Fibroblast of lung (primary cell): ENCODE measurements around the gene KMT2C. TPM values are rescaled to one million over a fixed set of nuclear protein-coding genes. Genes with fewer than 3 reads are reported as not detected.
"Not testable (repeated sequence)": the region's sequence is repeated elsewhere in the genome, so short reads cannot be mapped to it uniquely, and the experiment has no call there.

Experiments
- DNase-seq, 2 donors: peaks; one replicate each; pipeline versions ENCODE4 v3.0.0 to v3.0.0-alpha.2; 2010; ENCODE audit warnings: low read depth in 2 of 2
- H2AFZ ChIP-seq: 2 replicates; pipeline ENCODE4 v1.5.1; 2012; ENCODE audit warnings: low read length, control low read depth, inconsistent platforms
- H3K27ac ChIP-seq: 2 replicates; pipeline ENCODE4 v1.5.1; 2011; ENCODE audit warnings: low read length, control low read depth; ENCODE audit not compliant: insufficient read depth
- H3K27me3 ChIP-seq: 2 replicates; pipeline ENCODE4 v1.5.1; 2011; ENCODE audit warnings: mild to moderate bottlenecking, low read length; ENCODE audit not compliant: control insufficient read depth, insufficient read depth
- H3K36me3 ChIP-seq: 2 replicates; pipeline ENCODE4 v1.5.1; 2011; ENCODE audit warnings: low read length; ENCODE audit not compliant: control insufficient read depth, insufficient read depth
- H3K4me1 ChIP-seq: 2 replicates; pipeline ENCODE4 v1.5.1; 2011; ENCODE audit warnings: low read length; ENCODE audit not compliant: control insufficient read depth, insufficient read depth; ENCODE audit errors: extremely low read depth
- H3K4me2 ChIP-seq: 2 replicates; pipeline ENCODE4 v1.5.1; 2011; ENCODE audit warnings: low read length, control low read depth; ENCODE audit not compliant: insufficient read depth; ENCODE audit errors: extremely low read depth
- H3K4me3 ChIP-seq, 4 experiments: fragments of 200-600 bp in 1 of 4; sonication (generic) in 1 of 4; replicated peaks in 1 of 4; 2 replicates each; pipeline ENCODE4 v1.5.1; 2011 to 2016; ENCODE audit warnings: low read length in 4 of 4, low read depth in 3 of 4, mild to moderate bottlenecking in 3 of 4, control low read depth in 2 of 4, inconsistent platforms in 1 of 4, mixed read lengths in 1 of 4; ENCODE audit not compliant: insufficient read depth in 1 of 4; ENCODE audit errors: control extremely low read depth in 1 of 4
- H3K79me2 ChIP-seq: 2 replicates; pipeline ENCODE4 v1.5.1; 2012; ENCODE audit warnings: mild to moderate bottlenecking, low read length, inconsistent platforms; ENCODE audit not compliant: control insufficient read depth, insufficient read depth
- H3K9ac ChIP-seq: 2 replicates; pipeline ENCODE4 v1.5.1; 2011; ENCODE audit warnings: mild to moderate bottlenecking, low read length, control low read depth; ENCODE audit not compliant: insufficient read depth
- H3K9me3 ChIP-seq: 2 replicates; pipeline ENCODE4 v1.5.1; 2012; ENCODE audit warnings: low read depth, low read length; ENCODE audit not compliant: control insufficient read depth, insufficient read depth
- H4K20me1 ChIP-seq: 2 replicates; pipeline ENCODE4 v1.5.1; 2011; ENCODE audit warnings: low read length; ENCODE audit not compliant: control insufficient read depth, insufficient read depth; ENCODE audit errors: extremely low read depth
- EZH2 ChIP-seq: IDR thresholded peaks from 2 replicates; pipeline ENCODE4 v1.5.1; 2012; ENCODE audit warnings: low read length, control low read depth, mild to moderate bottlenecking; ENCODE audit errors: missing control alignments
- polyA plus RNA-seq, 2 donors: library from polyadenylated mRNA; depleted of rRNA in 1 of 2; stranded (reverse) in 1 of 2; unstranded in 1 of 2; fragments of >200 nt; gene quantifications; 2 replicates each; pipeline ENCODE4 v1.2.1, GENCODE V29; 2011 to 2012; ENCODE audit warnings: missing spikeins in 1 of 2
- total RNA-seq: library from RNA; depleted of rRNA; stranded (reverse); fragments of >200 nt; gene quantifications from 2 replicates; pipeline ENCODE4 v1.2.1, GENCODE V29; 2014
- TF ChIP-seq, protein P1 (sequence below), 2 donors: IDR thresholded peaks in 1 of 2; conservative IDR thresholded peaks in 1 of 2; 1 replicate in 1 of 2; 2 replicates in 1 of 2; pipeline ENCODE4 v1.5.1; 2011 to 2012; ENCODE audit warnings: low read length in 2 of 2, control low read depth in 1 of 2, inconsistent platforms in 1 of 2, low read depth in 1 of 2, mild to moderate bottlenecking in 1 of 2

Gene KMT2C
- total and polyA plus RNA-seq, 2 donors (not counting 1 experiment from before 2014, with no cell fraction given): 11.1 to 32.4 TPM

GRCh38 chr7:152442330-152442835 lies 6.6 kb upstream of the KMT2C start:
- Histone ChIP-seq H3K27me3 (no peaks in the 10 kb centered on the region), H2AFZ (no peak overlapping the region), H3K27ac (no peak overlapping the region), H3K4me2 (no peak overlapping the region), H3K4me1 (no peaks in the 10 kb centered on the region), H3K4me3 (no peak overlapping the region), H3K9ac (no peak overlapping the region), H4K20me1 (no peaks in the 10 kb centered on the region), H3K36me3 (no peaks in the 10 kb centered on the region), H3K9me3 (no peaks in the 10 kb centered on the region), H3K79me2 (no peaks in the 10 kb centered on the region)
- TF ChIP-seq, protein P1, sequence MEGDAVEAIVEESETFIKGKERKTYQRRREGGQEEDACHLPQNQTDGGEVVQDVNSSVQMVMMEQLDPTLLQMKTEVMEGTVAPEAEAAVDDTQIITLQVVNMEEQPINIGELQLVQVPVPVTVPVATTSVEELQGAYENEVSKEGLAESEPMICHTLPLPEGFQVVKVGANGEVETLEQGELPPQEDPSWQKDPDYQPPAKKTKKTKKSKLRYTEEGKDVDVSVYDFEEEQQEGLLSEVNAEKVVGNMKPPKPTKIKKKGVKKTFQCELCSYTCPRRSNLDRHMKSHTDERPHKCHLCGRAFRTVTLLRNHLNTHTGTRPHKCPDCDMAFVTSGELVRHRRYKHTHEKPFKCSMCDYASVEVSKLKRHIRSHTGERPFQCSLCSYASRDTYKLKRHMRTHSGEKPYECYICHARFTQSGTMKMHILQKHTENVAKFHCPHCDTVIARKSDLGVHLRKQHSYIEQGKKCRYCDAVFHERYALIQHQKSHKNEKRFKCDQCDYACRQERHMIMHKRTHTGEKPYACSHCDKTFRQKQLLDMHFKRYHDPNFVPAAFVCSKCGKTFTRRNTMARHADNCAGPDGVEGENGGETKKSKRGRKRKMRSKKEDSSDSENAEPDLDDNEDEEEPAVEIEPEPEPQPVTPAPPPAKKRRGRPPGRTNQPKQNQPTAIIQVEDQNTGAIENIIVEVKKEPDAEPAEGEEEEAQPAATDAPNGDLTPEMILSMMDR (conservative IDR thresholded peaks at IDR 0.05 in 1 of 2, IDR thresholded peaks at IDR 0.05 in 1 of 2; ENCODE audit: low read depth in 1 of 2, low read length in 2 of 2): no peak
- TF ChIP-seq EZH2: no peak
- no peak for DNase-seq

- H3K4me2 ChIP-seq, H4K20me1 ChIP-seq, H2AFZ ChIP-seq, H3K79me2 ChIP-seq, H3K4me3 ChIP-seq, H3K27ac ChIP-seq, H3K9me3 ChIP-seq, H3K27me3 ChIP-seq, H3K4me1 ChIP-seq, H3K9ac ChIP-seq, H3K36me3 ChIP-seq, DNase-seq: not testable (repeated sequence)
Measured at GRCh38 chr7:152441810-152442209, 6.0 kb upstream of the KMT2C start.

- not testable (repeated sequence) for H3K79me2 ChIP-seq, H3K9me3 ChIP-seq, H3K4me2 ChIP-seq, H3K4me1 ChIP-seq, H4K20me1 ChIP-seq, H3K27ac ChIP-seq, H3K9ac ChIP-seq, H2AFZ ChIP-seq, H3K27me3 ChIP-seq, DNase-seq, H3K4me3 ChIP-seq, H3K36me3 ChIP-seq
Measured at GRCh38 chr7:152441168-152441567, 5.4 kb upstream of the KMT2C start.

GRCh38 chr7:152438017-152438416 lies 2.2 kb upstream of the KMT2C start:
- H3K4me2 ChIP-seq, H4K20me1 ChIP-seq, H3K9me3 ChIP-seq, H3K4me1 ChIP-seq, H3K9ac ChIP-seq, H3K4me3 ChIP-seq, H3K27ac ChIP-seq, H3K36me3 ChIP-seq, DNase-seq, H3K27me3 ChIP-seq: not testable (repeated sequence)
- peak overlapping the region; percentile 17 for H2AFZ ChIP-seq
- peaks cover 20% of the 10 kb centered on the region for H3K79me2 ChIP-seq

DNA sequence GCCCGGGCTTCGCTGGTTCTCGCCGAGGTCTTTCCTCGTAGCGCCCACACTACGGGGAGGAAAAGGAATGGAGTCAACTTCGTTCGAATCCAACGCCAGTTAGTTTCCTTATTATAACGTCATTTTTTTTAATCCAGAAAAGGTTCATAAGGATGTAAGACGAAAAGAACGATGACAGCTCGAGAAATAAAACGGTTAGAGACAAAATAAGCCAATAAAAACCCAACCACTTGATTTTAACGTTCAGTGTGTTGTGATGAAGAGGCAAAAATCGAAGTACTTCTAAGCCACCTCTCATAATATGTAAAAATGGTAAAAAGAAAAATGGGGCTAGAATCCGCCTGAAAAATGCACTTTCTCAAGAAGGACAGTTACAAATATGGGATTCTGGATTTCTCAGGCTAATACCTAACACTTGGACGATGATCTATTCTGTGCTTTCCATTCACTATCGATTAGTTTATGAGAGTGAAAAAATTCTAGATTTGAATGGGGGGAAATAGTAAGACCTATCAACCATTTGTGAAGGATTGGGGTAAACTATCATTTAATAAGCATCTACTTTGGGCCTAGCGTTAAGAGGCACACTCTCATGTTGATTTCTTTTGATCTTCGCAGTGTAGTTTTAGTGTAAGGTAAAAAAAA lies 1.2 kb upstream of the KMT2C start:
- H4K20me1 ChIP-seq, H3K4me1 ChIP-seq, H3K9me3 ChIP-seq, DNase-seq, H3K27me3 ChIP-seq, H3K36me3 ChIP-seq: not testable (repeated sequence)
- H3K4me3 ChIP-seq: peak overlapping the region; percentile 53 to 68 (median 60)
- H3K79me2 ChIP-seq: peaks cover 29% of the 10 kb centered on the region
- H3K4me2 ChIP-seq: peak overlapping the region; percentile 80
- H2AFZ ChIP-seq: peak overlapping the region; percentile 80
- H3K27ac ChIP-seq: peak overlapping the region; percentile 81
- H3K9ac ChIP-seq: peak overlapping the region; percentile 79
